Measurements from ENCODE around the gene ARL16. TPM values are rescaled to one million over a fixed set of nuclear protein-coding genes. Genes with fewer than 3 reads are reported as not detected.

ARL16 gene
- total RNA-seq, 3 donors from 2014 or later, result 34.9 to 44.2 (median 37.5) TPM

DNA sequence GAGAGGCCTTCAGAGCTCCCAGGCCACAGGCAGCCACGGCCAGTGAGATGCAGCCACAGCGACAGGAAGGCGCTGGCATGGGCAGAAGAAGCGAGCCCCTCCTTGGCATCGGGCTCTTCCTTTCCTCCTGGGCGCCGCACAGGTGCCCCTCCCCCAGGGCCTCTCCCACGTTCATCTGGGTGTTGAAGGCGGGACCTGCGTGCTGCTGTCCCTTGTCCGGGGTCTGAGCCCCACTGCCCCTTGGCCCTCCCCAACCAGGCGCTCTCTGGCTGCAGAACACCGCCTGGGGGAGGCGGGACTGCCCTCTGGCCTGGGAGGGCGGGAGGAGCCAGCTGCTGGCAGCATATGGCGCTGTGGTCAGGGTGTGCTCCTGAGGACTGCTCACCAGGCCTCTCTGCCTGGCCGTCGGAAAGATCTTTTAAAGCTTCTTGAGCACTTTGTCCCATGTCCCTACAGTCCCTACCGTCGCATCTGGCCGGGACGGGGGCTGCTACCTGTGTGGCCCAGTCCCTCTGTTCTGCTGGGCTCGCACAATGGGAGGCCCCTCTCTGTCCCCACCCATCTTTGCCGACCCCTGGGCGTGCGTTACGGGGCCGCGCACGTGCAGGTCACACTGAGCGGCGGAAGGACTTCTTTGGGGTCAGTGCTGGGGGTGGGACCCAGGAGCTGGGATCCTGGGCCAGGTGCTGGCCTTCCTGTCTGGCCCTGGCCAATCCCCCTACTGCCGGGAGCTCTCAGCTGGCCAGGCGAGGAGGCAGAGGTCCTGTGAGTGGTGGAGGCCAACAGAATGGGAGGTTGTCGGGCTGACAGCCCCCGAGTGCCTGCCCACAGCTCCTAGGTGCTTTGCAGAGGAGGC, 30.2 kb upstream of the ARL16 start:
- DNase-seq (ENCODE audit: low spot score in 2 of 2), result no peak
- no peaks in the 10 kb centered on the region for H3K9me3 ChIP-seq
- intact Hi-C loops (cut with DNase I; ENCODE audit: low total_unique reads), result no loop called here
- H3K4me3 ChIP-seq, result peak overlapping the region in 2 of 3 donors; percentile 79 to 94
- no peaks in the 10 kb centered on the region for H3K27me3 ChIP-seq
- TF ChIP-seq POLR2AphosphoS5 (IDR thresholded peaks at IDR 0.05) (no peak), POLR2A (IDR thresholded peaks at IDR 0.05) (no peak)
- peaks cover 11 to 19% of the 10 kb centered on the region in 2 donors for H3K4me1 ChIP-seq
- H3K36me3 ChIP-seq, result no peaks in the 10 kb centered on the region
- H3K27ac ChIP-seq, result peak overlapping the region; percentile 15 to 48

- no peak for DNase-seq (ENCODE audit: low spot score in 2 of 2)
- Histone ChIP-seq H3K36me3 (no peaks in the 10 kb centered on the region), H3K4me1 (peaks cover 11 to 19% of the 10 kb centered on the region in 2 donors), H3K27ac (peak overlapping the region; percentile 40 to 71), H3K4me3 (peak overlapping the region; percentile 79 to 94 (median 80)), H3K9me3 (no peaks in the 10 kb centered on the region), H3K27me3 (no peaks in the 10 kb centered on the region)
- TF ChIP-seq POLR2AphosphoS5 (IDR thresholded peaks at IDR 0.05) (no peak), CTCF (IDR thresholded peaks at IDR 0.05) (no peak), POLR2A (IDR thresholded peaks at IDR 0.05) (no peak)
- intact Hi-C loops (cut with DNase I; ENCODE audit: low total_unique reads), result no loop called here
Measured at GRCh38 chr17:81713004-81713555, 29.5 kb upstream of the ARL16 start.

DNA sequence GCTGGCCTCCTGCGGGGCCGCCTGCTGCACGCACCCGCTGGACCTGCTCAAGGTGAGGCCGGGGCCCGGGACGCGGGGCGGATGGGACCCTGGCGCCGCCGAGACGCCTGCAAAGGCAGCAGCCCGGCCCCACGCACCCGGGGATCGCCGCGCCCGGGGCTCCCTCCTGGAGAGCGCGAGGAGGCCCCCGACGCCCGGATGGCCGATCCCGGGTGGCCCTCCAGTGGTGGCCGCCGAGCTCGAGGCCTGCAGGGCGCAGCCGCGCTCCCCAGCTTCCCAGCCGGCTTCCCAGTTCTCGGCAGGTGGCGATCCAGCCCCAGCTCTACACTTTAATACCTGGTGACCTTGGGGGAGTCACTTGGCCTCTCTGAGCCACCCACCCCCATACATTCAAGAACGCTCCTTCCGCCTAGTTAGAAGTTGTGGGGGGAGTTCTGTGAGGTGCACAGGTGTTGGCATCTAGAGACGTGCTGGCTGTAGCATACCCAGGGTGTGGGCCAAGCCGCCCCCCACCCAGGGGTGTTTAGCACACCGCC, 28.9 kb upstream of the ARL16 start:
- Histone ChIP-seq H3K36me3 (no peaks in the 10 kb centered on the region), H3K4me3 (peak overlapping the region; percentile 79 to 94 (median 80)), H3K9me3 (no peaks in the 10 kb centered on the region), H3K4me1 (peaks cover 11 to 19% of the 10 kb centered on the region in 2 donors), H3K27ac (peak overlapping the region; percentile 40 to 71), H3K27me3 (no peaks in the 10 kb centered on the region)
- intact Hi-C loops (cut with DNase I; ENCODE audit: low total_unique reads), result no loop called here
- DNase-seq (ENCODE audit: low spot score in 2 of 2), result no peak
- TF ChIP-seq CTCF (IDR thresholded peaks at IDR 0.05) (no peak), POLR2A (IDR thresholded peaks at IDR 0.05) (no peak), POLR2AphosphoS5 (IDR thresholded peaks at IDR 0.05) (no peak)

DNA sequence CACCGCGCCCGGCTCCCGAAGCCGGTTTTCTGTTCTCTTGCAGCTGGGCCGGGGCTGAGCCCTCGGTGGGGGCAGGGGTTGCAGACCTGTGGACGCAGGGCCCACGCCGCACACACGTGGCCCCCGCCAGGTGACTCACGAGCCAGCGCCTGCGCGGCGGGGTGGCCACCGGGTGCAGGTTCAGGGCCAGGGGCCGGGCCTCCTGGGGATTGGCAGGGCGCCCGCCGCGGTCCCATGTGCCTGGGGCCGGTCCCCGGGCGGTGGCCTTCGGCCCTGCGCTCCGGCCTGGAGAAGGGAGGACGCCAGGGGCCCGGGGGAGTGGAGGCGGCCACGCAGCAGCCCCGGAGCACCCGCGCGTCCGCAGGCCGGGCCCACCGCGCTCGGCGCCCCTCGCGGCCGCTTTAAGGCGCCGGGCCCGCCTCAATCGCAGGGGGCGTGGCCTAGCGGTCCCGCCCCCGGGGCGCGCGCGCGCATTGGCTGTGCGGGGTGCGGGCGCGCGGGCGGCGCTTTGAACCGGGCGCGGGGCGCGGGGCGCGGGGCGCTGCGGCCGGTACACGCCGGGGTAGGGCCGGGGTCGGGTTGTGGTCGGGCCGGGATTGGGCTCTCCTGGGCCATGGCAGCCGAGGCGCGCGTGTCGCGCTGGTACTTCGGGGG, 28.3 kb upstream of the ARL16 start, which contains the start of gene SLC25A10:
SLC25A10 (plus strand) TSS at position 471 of the 654 bp plus-strand sequence; CDS start at position 614, 143 bp downstream.
- H3K4me1 ChIP-seq, result peaks cover 11 to 19% of the 10 kb centered on the region in 2 donors
- DNase-seq (ENCODE audit: low spot score in 2 of 2), result peak; percentile 55 to 72
- H3K36me3 ChIP-seq, result no peaks in the 10 kb centered on the region
- H3K4me3 ChIP-seq, result peak within 1 kb of the TSS; percentile 79 to 94 (median 80)
- H3K27ac ChIP-seq, result peak within 1 kb of the TSS; percentile 42 to 71
- peak in 1 of 3 donors; percentile 51 for TF ChIP-seq CTCF (IDR thresholded peaks at IDR 0.05)
- no peak for TF ChIP-seq POLR2A (IDR thresholded peaks at IDR 0.05)
- H3K9me3 ChIP-seq, result no peaks in the 10 kb centered on the region
- intact Hi-C loops (cut with DNase I; ENCODE audit: low total_unique reads), result no loop called here
- H3K27me3 ChIP-seq, result no peaks in the 10 kb centered on the region

DNA sequence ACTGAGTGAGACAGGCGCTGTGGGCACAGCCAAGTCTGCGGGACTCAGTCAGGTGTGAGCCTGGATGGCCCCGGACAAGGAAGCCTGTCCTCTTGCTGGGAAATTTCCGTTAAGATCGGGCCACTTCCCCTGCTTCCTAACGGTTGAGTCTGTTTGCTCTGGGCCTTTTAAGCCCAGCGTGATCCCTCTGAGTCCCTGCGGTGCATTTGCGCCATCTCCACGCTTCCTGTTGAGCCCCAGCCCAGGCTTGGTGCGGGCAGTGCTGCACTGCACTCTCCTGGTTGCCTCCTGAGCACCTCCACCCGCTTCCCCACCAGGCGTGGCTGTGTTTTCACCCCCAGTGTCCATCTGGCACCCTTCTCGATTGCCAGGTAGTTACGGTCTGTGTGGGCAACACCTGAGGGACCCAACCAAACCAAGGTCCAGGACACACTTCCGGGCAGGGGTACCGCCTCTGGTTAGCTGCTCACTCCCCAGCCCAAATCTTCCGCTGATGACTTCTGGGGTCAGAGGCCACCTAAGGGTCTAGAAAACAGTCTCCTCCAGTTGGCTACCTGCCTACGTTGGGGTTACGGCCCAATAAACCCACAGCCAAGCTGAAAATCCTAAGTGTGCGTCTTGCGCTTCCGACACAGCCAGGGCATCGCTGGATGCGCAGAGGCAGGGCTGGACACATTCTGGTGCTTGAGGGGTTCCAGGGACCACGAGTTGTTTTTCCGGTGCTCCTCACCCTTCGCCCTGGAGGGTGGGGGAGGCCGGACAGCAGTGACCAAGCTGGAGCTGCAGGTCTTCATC, 27.1 kb upstream of the ARL16 start:
- intact Hi-C loops (cut with DNase I; ENCODE audit: low total_unique reads), result no loop called here

More for the DNA sequence above, 27.1 kb upstream of the ARL16 start:
- Histone ChIP-seq H3K4me3 (peak overlapping the region in 2 of 3 donors; percentile 79 to 94), H3K27ac (no peak overlapping the region), H3K36me3 (no peaks in the 10 kb centered on the region), H3K27me3 (no peaks in the 10 kb centered on the region), H3K4me1 (peaks cover 11 to 19% of the 10 kb centered on the region in 2 donors), H3K9me3 (no peaks in the 10 kb centered on the region)
- TF ChIP-seq CTCF (IDR thresholded peaks at IDR 0.05) (no peak), POLR2A (IDR thresholded peaks at IDR 0.05) (no peak), POLR2AphosphoS5 (IDR thresholded peaks at IDR 0.05) (no peak)
- DNase-seq (ENCODE audit: low spot score in 2 of 2), result no peak
